Fibroblast of the aortic adventitia (primary cell): Measurements from ENCODE around the gene GTF2I. TPM values are rescaled to one million over a fixed set of nuclear protein-coding genes. Genes with fewer than 3 reads are reported as not detected.
"Not testable (repeated sequence)": the region's sequence is repeated elsewhere in the genome, so short reads cannot be mapped to it uniquely, and the experiment has no call there.

Source experiments
- DNase-seq: peaks from one replicate; pipeline ENCODE4 v3.0.0-alpha.2; 2010; ENCODE audit warnings: low read depth
- H3K4me3 ChIP-seq: 2 replicates; pipeline ENCODE4 v1.5.1; 2011; ENCODE audit warnings: low read depth, mild to moderate bottlenecking, control low read depth, low read length, moderate library complexity
- CTCF ChIP-seq: IDR thresholded peaks from 2 replicates; pipeline ENCODE4 v1.5.1; 2011; ENCODE audit warnings: mild to moderate bottlenecking, low read length, control low read depth, inconsistent platforms; ENCODE audit not compliant: insufficient read depth
- total RNA-seq: library from RNA; depleted of rRNA; stranded (reverse); fragments of >200 nt; gene quantifications from 2 replicates; pipeline ENCODE4 v1.2.3, GENCODE V29; 2012; ENCODE audit warnings: low replicate concordance

The GTF2I gene
- total RNA-seq, 1 donor: 109 TPM

GRCh38 chr7:74674166-74674565 is 16.6 kb downstream of the GTF2I start:
- H3K4me3 ChIP-seq: no peak overlapping the region
- TF ChIP-seq CTCF: no peak
- no peak for DNase-seq

- TF ChIP-seq CTCF: no peak
- DNase-seq: no peak
- no peak overlapping the region for H3K4me3 ChIP-seq
These were observed 25.3 kb downstream of the GTF2I start for GRCh38 chr7:74682829-74683228.

GRCh38 chr7:74683799-74684198 is 26.3 kb downstream of the GTF2I start:
- H3K4me3 ChIP-seq: no peak overlapping the region
- DNase-seq: no peak
- no peak for TF ChIP-seq CTCF

- DNase-seq: no peak
- no peak overlapping the region for H3K4me3 ChIP-seq
- no peak for TF ChIP-seq CTCF
These were observed 27.0 kb downstream of the GTF2I start for GRCh38 chr7:74684473-74684872.

GRCh38 chr7:74684921-74685320 is 27.4 kb downstream of the GTF2I start:
- no peak for TF ChIP-seq CTCF
- no peak overlapping the region for H3K4me3 ChIP-seq
- no peak for DNase-seq

GRCh38 chr7:74690474-74690873 is 33.0 kb downstream of the GTF2I start:
- no peak for DNase-seq
- TF ChIP-seq CTCF: no peak

GRCh38 chr7:74704419-74704818 is 46.9 kb downstream of the GTF2I start:
- H3K4me3 ChIP-seq, DNase-seq: not testable (repeated sequence)

More at GRCh38 chr7:74690474-74690873, 33.0 kb downstream of the GTF2I start:
- H3K4me3 ChIP-seq: no peak overlapping the region
